HG03439 (cell line): ENCODE results near the gene MDC1.
A peak's percentile ranks its signal among the peaks of the same experiment; 100 is the strongest.
"Not testable (repeated sequence)": the region's sequence is repeated elsewhere in the genome, so short reads cannot be mapped to it uniquely, and the experiment has no call there.

ENCODE experiments used
- ATAC-seq: cut with Tn5 transposase; IDR thresholded peaks from one replicate; pipeline ENCODE4 v1.9.1; 2021; ENCODE audit warnings: mild to moderate bottlenecking, moderate library complexity; ENCODE audit not compliant: unreplicated experiment

Gene MDC1

DNA sequence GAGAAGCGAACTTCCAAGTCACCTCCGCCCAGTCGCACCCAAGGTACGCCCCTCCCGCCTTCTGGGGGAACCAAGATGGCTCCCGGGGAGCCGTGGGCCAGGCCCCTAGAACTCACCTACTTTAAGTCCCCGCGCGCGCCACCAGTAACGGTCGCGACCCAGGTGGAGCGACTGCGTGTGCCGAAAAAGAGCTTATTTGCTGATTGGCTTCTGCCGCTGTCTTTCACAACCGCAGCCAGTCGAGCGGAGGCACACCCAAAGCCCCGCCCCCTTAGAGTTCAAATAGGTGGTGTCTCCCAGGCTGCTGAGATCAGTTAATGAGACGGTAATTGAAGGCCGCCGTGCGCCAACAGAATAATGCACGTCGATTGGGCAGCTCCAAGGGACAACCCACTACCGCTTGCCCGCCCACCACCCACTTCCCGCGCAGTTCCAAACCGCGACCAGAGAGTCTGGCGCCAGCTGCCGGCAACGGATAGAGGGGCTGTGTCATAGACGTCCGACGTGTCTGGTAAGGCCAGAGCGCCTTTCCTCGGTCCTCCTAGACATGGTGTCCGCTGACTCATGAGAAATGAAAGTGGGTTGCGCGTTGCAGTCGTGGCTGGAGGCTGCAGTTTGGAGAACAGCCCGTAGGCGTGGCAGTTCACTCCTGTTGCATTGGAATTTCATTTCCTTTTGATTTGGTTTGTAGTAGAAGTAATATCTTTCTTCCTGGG, at the start of gene MDC1:
MDC1 (minus strand) TSS at position 153 of the 716 bp plus-strand sequence. CDS start 2,106 bp downstream, outside the sequence.
- ATAC-seq, result peak; percentile 73

DNA sequence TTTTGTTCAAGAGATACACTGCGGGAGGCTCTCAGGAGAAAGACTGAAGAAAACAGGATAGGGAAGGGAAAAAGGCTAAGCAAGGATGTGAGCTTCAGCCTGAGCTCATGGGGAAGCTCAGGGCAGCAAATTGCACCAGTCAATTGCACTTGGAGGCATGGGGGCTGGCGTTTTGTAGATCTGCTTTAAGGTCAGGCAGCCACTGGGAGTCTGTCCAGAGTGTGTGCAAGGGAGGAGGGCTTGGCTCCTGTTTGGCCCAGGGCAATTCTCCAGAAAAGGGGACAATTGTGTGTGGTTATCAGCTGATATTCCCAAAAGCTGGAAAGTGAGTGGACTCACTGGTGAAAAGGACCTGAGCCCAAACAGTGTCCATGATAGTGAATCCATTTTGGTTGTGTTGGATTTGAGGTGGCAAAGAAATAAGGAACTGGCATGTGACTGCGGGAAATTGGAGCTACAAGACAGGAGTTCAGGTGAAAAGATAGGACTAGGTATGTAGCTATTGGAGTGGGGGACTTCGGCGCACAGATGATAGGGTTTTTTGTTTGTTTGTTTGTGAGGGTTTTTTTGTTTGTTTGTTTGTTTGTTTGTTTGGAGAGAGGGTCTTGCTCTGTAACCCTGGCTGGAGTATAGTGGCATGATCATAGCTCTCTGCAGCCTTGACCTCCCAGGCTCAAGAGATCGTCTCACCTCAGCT, 49.5 kb upstream of the MDC1 start:
- ATAC-seq, result no peak

DNA sequence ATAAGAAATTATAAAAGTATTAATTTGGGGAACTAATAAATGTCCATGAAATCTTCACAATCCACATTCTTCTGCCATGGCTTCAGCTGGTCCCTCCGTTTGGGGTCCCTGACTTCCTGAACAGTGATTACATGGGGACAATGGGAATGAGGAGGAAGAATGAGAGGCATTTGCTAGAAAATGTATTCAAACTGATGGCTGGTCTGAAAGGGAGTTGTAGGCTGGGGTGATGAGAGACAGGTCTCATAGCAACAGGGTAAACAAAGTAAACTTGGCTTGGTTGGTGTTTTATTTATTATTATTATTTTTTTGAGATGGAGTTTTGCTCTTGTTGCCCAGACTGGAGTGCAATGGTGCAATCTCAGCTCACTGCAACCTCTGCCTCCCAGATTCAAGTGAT, 48.4 kb upstream of the MDC1 start:
- not testable (repeated sequence) for ATAC-seq

DNA sequence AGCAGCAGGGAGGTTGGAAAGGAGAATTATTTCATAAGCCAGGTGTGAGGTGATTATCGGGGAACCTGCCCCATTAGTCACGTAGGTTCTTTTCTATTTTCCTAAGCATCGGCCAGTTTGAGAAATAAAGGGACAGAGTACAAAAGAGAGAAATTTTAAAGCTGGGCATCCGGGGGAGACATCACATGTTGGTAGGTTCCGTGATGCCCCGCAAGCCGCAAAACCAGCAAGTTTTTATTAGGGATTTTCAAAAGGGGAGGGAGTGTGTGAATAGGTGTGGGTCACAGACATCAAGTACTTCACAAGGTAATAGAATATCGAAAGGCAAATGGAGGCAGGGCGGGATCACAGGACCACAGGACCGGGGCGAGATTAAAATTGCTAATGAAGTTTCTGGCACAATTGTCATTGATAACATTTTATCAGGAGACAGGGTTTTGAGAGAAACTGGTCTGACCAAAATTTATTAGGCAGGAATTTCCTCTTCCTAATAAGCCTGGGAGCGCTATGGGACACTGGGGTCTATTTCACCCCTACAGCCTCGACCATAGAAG, 47.5 kb upstream of the MDC1 start:
- ATAC-seq, result not testable (repeated sequence)

DNA sequence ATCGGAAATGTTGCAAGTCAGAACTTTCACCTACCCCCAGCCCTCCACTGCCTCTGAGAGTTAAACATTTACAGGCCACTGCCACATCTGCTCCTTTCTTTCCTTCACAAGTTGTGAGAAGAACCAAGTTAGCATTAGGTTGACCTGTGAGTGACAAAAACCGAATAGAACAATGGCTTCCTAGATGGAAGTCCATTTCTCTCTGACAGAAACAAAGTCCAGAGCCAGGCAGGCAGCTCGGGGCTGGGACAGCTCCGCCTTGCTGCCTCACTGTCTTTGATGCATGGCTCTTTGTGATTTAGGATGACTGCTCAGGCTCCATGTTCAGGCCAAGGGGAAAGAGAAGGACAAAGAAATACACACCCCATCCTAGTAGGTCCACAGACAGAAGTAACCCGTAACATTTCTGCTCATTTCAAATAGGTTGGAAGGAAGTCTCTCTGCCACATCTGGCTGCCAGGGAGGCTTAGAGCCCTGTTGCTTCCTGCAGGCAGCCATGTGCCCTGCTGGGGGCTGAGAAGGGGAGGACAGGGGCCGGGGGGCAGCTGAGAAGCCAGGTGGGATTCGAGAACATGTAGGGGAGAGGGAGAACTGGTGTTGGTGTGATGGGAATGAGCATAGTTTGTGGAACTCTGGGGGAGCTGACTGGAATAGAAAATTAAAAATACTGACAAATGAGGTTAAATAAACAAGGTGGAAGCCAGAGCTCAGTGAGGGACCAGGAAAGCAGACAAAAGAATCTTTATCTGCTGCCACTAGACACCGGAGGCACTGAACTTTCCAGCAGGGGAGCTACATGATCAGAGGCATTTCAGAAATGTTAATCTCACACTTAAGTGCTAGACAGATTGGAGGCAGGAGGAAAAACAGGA, 46.8 kb upstream of the MDC1 start:
- no peak for ATAC-seq

DNA sequence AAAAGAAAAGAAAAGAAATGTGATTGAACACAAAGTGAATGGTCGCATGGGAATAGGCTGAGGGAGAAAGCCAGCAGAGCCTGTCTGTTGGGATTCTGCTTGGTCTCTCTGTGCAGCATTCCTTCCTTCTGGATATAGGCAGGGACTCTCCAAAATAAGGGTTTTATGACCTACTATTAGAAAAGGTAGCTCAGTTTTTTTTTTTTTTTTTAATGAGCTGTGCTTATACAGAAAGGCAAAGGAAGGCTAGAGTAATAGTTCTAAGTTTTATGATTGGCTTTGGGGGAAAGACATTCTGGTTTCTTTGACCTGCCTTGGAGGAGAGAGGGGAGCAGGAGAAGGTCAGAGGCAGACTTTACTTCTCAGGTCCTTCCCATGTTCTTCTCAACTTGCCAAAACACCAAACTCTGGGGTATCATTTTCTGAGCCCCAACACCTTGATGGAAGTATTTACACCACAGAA, 46.1 kb upstream of the MDC1 start:
- ATAC-seq, result no peak

DNA sequence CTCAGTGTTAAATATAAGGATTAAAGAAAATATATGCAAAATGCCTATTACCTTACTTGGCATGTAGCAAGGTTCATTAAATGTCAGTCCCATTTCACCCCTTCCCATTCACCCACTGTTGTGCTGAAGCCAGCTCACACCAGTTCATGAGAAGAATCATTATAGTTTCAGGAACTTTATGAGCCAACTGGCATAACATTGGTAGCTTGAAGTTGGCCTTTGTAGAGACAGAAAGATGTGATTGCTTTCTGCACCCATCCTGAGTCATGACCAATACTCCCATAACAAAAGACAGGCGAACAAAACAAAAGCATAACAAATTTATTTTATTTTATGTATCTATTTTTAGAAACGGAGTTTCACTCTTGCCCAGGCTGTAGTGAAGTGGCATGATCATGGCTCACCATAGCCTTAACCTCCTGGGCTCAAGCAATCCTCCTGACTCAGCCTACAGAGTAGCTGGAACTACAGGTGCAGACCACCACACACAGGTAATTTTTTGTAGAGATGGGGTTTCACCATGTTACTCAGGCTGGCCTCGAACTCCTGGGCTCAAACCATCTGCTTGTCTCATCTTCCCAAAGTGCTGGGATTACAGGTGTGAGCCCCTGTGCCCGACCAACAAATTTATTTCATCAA, 44.8 kb upstream of the MDC1 start:
- ATAC-seq, result no peak

GRCh38 chr6:30760549-30760948, 43.5 kb upstream of the MDC1 start:
- no peak for ATAC-seq

DNA sequence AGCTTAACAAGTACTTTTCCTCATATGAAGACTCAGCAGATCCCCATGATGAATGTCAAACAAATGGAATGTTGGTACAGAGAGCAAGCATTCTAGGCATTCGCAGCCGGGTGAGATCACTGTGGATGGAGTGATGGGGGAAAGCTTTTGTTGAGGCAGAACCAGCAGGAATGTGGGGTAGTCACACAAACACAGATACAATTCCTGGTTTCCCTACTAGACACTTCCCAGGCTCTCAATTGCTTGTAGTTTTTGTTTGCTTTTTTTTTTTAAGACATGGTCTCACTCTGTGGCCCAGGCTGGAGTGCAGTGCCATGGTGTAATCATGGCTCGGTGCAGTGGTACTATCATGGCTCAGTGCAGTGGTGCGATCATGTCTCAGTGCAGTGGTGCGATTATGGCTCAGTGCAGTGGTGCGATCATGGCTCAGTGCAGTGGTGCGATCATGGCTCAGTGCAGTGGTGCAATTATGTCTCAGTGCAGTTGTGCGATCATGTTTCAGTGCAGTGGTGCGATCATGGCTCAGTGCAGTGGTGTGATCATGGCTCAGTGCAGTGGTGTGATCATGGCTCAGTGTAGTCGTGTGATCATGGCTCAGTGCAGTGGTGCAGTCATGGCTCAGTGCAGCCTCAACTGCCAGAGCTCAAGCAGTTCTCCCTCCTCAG, 42.6 kb upstream of the MDC1 start:
- no peak for ATAC-seq

DNA sequence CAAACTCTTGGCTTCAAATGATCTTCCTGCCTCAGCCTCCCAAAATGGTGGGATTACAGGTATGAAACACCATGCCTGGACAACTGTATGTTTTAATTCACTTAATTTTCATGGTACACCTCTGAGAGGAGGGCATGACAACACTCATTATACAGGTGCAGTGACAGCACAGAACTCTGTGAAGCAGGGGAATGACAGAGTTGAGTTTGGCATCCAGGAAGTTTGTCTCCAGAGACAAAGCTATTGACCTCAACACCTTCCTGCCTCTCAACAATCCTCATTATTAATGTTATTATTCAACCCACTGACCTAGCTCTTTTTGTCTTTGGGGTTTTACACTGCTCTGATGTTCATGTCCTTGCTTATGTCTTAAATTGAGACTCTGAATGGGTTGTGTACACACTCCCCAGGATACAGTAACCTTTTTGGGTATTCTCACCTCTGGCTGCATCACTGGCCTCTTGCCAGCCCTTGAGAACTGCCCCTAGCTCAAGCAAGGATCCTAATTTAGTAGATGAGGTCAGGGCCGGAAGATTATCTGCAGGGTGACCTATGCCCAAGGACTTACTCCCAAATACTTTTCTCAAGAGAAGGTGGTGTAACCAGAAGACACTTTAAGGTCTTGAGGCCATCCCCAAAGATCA, 40.3 kb upstream of the MDC1 start:
- no peak for ATAC-seq

- not testable (repeated sequence) for ATAC-seq
Observed at GRCh38 chr6:30756405-30757003, 39.4 kb upstream of the MDC1 start.

DNA sequence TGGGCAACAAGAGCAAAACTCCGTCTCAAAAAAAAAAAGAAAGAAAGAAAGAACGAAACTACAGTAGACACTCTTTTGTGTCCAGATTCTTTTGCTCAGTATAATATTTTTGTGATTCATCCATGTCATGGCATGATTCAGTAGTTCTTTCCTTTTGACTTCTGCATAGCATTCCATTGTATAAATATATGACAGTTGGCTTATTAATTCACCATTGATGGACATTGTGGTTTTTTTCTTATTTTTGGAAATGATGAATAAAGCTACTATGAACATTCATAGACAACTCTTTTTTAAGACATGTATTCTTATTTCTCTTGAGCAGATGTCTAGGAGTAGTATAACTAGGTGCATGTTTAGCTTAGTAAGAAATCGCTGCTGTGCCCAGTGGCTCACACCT, 37.5 kb upstream of the MDC1 start:
- ATAC-seq, result no peak

- ATAC-seq, result no peak
Observed at GRCh38 chr6:30752157-30752927, 35.3 kb upstream of the MDC1 start.

DNA sequence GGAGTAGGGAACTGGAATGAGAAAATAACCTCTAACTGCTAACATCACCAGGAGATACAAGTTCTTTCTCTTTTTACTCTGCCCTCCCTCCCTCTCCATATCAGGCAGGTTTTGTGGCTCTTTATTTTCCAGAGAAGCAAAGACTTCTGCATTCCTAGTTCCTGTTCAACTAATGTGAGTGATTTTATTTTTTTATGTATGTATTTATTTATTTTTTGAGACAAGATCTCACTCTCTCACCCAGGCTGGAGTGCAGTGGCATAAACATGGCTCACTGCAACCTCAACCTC, 33.2 kb upstream of the MDC1 start:
- no peak for ATAC-seq

DNA sequence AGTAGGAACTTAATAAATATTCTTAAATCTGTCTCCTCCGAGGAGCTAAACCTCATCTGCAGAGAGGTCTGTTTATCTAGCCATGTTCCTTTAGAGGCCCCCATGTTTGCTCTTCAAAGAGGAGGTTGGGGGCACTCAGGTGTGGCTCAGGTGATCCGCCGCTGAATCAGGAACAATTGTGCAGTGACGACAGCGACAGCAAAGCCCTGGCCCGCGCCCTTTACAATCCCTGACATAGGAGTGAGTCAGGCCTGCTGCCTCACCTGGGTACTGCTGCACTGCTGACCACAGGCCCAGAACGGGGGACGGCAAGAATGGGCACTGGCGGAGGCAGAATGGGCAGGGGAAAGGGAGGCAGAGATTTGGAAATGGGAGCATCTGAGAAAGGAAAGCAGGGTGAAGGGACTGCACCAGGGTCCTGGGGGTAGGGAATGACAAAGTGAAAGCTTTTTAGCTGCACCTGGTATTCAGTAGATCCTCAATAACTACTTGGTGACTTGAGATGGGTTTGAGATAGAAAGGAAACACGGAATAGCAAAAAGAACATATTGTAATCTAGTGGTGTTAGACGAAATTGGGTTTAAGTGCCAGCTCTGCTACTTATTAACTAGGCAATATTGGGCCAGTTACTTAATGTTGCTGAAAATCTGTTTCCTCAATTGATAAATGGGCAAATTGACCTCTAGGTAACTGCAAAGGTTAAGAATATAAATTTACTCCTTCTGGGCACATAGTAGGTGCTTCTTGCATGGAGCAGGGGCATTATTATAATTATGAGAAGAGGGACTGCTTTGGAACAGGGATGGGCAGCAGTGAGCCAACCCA, 32.7 kb upstream of the MDC1 start:
- ATAC-seq, result no peak

DNA sequence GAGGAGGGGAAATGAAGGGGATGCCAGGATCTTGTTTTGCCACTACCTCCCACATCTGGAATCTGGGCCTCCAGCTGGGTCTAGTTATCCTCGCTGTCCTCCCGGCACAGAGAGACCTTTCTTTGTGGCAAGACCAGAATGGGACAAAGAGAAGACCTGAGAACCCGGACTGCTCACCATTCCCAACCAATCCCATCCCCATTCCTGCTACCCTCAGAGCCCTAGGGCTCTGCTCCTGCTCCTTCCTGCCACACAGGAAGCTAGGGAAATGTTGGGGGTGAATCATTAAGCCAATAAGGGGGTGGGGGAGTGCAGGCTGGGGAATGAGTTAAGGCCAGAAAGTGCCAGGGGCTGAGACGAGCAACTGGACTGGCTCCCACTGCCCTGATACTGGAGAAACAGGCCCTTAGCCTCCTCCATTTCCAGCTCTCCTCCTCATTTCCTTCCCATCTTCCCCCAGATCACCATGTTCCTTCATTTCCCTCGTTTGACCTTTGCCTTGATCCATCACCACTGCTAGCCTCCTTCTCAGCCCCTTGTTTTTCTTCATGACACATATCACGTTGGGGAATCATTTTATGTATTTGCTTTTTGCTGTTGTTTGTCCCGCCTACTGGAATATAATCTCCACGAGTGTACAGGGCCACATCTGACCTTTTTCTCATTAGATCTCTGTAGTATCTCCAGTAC, 31.9 kb upstream of the MDC1 start:
- no peak for ATAC-seq
